HG02938 (cell line): ENCODE results near the gene ZKSCAN1.
"Not testable (repeated sequence)": the region's sequence is repeated elsewhere in the genome, so short reads cannot be mapped to it uniquely, and the experiment has no call there.

Experiments used
- ATAC-seq: cut with Tn5 transposase; IDR thresholded peaks from one replicate; pipeline ENCODE4 v1.9.1; 2021; ENCODE audit warnings: mild to moderate bottlenecking, moderate library complexity; ENCODE audit not compliant: unreplicated experiment

The ZKSCAN1 gene

GRCh38 chr7:100015232-100016214 lies at the start of gene ZKSCAN1:
Gene ZKSCAN1 (plus strand): TSS chr7:100015596. CDS start chr7:100023507, 7,911 bp downstream.
- ATAC-seq, result peak; percentile 89

- ATAC-seq, result no peak
Measured at GRCh38 chr7:99969298-99969697, 46.1 kb upstream of the ZKSCAN1 start.

GRCh38 chr7:99969813-99970212 lies 45.6 kb upstream of the ZKSCAN1 start:
- ATAC-seq, result not testable (repeated sequence)

- no peak for ATAC-seq
Measured at GRCh38 chr7:99971242-99971641, 44.2 kb upstream of the ZKSCAN1 start.

GRCh38 chr7:99973817-99974216 lies 41.6 kb upstream of the ZKSCAN1 start:
- ATAC-seq, result not testable (repeated sequence)

GRCh38 chr7:99974681-99975080 lies 40.7 kb upstream of the ZKSCAN1 start:
- no peak for ATAC-seq

GRCh38 chr7:99975782-99976521 lies 39.4 kb upstream of the ZKSCAN1 start, which contains the start of gene AZGP1:
Gene AZGP1 (minus strand): TSS chr7:99976031. CDS start chr7:99976020, 11 bp downstream.
- no peak for ATAC-seq

- no peak for ATAC-seq
Measured at GRCh38 chr7:99976626-99977025, 38.8 kb upstream of the ZKSCAN1 start.

- not testable (repeated sequence) for ATAC-seq
Measured at GRCh38 chr7:99979814-99980225, 35.6 kb upstream of the ZKSCAN1 start.

GRCh38 chr7:99980448-99980872 lies 34.9 kb upstream of the ZKSCAN1 start:
- peak; percentile 54 for ATAC-seq

GRCh38 chr7:99981066-99981465 lies 34.3 kb upstream of the ZKSCAN1 start:
- ATAC-seq, result not testable (repeated sequence)

- no peak for ATAC-seq
Measured at GRCh38 chr7:99984593-99984992, 30.8 kb upstream of the ZKSCAN1 start.

- not testable (repeated sequence) for ATAC-seq
Measured at GRCh38 chr7:99987306-99987705, 28.1 kb upstream of the ZKSCAN1 start.

GRCh38 chr7:99987846-99988245 lies 27.6 kb upstream of the ZKSCAN1 start:
- ATAC-seq, result no peak

- ATAC-seq, result no peak
Measured at GRCh38 chr7:99990460-99990852, 24.9 kb upstream of the ZKSCAN1 start.

GRCh38 chr7:99991543-99991942 lies 23.9 kb upstream of the ZKSCAN1 start:
- ATAC-seq, result not testable (repeated sequence)

GRCh38 chr7:99992330-99993038 lies 22.9 kb upstream of the ZKSCAN1 start:
- no peak for ATAC-seq

GRCh38 chr7:99994819-99995218 lies 20.6 kb upstream of the ZKSCAN1 start:
- no peak for ATAC-seq

GRCh38 chr7:99996755-99997544 lies 18.4 kb upstream of the ZKSCAN1 start:
- no peak for ATAC-seq

GRCh38 chr7:99997545-99998137 lies 17.8 kb upstream of the ZKSCAN1 start:
- no peak for ATAC-seq
